ENCODE results near the gene ALOX12.
"Not testable (repeated sequence)": the region's sequence is repeated elsewhere in the genome, so short reads cannot be mapped to it uniquely, and the experiment has no call there.

ALOX12 gene, protein sequence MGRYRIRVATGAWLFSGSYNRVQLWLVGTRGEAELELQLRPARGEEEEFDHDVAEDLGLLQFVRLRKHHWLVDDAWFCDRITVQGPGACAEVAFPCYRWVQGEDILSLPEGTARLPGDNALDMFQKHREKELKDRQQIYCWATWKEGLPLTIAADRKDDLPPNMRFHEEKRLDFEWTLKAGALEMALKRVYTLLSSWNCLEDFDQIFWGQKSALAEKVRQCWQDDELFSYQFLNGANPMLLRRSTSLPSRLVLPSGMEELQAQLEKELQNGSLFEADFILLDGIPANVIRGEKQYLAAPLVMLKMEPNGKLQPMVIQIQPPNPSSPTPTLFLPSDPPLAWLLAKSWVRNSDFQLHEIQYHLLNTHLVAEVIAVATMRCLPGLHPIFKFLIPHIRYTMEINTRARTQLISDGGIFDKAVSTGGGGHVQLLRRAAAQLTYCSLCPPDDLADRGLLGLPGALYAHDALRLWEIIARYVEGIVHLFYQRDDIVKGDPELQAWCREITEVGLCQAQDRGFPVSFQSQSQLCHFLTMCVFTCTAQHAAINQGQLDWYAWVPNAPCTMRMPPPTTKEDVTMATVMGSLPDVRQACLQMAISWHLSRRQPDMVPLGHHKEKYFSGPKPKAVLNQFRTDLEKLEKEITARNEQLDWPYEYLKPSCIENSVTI

DNA sequence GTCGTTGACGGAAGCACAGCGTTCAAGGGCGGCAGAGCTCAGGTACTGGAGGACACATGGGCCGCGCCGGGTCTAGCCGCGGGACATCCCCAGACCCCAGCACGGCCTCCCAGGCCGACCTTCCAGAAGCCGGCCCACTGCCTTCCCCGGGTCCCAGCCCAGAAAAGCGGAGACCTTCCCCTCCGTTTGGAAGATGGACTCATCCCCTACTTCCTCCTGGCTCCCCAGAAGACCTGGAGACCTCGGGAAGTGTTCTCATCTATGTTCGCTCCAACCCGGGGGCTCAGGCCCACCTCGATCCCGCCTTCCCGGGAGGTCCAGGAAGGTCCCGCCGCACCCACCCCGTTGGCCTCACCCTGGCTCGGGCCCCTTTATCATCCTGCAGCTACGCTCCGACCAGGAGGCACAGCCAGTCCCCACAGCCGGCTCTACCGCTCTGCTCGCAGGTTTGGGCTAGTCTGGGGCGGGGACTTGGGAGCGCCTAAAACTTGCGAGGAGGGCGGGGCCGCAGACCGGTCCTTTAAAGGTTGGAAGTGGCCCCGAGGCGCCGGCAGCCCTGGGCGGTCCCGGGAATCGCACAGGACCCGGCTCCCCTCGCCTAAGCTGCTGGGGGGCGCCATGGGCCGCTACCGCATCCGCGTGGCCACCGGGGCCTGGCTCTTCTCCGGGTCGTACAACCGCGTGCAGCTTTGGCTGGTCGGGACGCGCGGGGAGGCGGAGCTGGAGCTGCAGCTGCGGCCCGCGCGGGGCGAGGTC, at the start of gene ALOX12:
TSS of gene ALOX12 (plus strand) at position 550 of the 756 bp plus-strand sequence. CDS start at position 619, 69 bp downstream.
- TF ChIP-seq, protein P1, sequence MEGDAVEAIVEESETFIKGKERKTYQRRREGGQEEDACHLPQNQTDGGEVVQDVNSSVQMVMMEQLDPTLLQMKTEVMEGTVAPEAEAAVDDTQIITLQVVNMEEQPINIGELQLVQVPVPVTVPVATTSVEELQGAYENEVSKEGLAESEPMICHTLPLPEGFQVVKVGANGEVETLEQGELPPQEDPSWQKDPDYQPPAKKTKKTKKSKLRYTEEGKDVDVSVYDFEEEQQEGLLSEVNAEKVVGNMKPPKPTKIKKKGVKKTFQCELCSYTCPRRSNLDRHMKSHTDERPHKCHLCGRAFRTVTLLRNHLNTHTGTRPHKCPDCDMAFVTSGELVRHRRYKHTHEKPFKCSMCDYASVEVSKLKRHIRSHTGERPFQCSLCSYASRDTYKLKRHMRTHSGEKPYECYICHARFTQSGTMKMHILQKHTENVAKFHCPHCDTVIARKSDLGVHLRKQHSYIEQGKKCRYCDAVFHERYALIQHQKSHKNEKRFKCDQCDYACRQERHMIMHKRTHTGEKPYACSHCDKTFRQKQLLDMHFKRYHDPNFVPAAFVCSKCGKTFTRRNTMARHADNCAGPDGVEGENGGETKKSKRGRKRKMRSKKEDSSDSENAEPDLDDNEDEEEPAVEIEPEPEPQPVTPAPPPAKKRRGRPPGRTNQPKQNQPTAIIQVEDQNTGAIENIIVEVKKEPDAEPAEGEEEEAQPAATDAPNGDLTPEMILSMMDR (IDR thresholded peaks at IDR 0.05; ENCODE audit: low read depth, low read length): no peak
- DNase-seq (ENCODE audit: low read depth in 2 of 2): peak in 1 of 2 donors; percentile 11
- peak within 1 kb of the TSS in 1 of 2 donors; percentile 4 for H3K4me3 ChIP-seq (replicated peaks in 1 of 2; ENCODE audit: low read depth in 2 of 2, low read length in 2 of 2)

DNA sequence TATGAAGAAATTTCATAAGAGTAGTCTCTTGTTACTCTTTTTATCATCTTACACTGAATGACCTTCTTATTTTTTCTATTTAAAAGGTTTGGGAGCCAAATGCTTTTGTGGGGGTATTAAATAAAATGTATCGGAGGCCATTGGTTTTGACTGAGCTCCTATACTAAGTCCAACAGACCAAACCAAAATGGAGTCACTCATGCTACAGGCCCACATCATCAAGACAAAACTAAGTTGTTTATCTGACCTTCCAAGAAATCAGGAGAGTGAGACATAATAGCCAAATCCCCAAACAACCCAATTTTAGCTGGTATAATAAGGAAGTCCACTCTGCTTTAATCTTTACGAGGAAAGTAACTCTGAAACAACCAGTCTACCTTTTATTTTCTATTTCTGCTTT, 48.1 kb upstream of the ALOX12 start:
- TF ChIP-seq, protein P1 (IDR thresholded peaks at IDR 0.05; ENCODE audit: low read depth, low read length): no peak
- no peak overlapping the region for H3K4me3 ChIP-seq (replicated peaks in 1 of 2; ENCODE audit: low read depth in 2 of 2, low read length in 2 of 2)
- no peak for DNase-seq (ENCODE audit: low read depth in 2 of 2)

DNA sequence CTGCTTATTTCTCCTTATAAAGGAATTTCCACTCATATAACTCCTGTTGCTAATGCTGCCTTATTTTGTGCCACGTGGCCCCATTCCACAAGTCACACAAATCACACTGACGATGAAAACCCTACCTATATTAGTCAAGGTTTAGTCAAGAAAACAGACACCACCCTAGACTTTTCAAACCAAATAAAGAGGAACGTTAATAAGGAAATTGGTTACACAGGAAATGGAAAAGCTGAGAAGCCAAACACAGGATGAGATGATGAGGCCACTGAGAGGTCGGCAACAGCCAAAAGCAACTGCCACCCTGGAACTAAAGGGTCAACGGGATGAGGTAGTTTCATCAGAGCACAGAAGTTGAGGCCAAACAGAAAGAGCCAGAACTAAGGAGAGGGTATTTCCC, 47.3 kb upstream of the ALOX12 start:
- TF ChIP-seq, protein P1 (IDR thresholded peaks at IDR 0.05; ENCODE audit: low read depth, low read length): no peak
- no peak overlapping the region for H3K4me3 ChIP-seq (replicated peaks in 1 of 2; ENCODE audit: low read depth in 2 of 2, low read length in 2 of 2)
- DNase-seq (ENCODE audit: low read depth in 2 of 2): no peak

DNA sequence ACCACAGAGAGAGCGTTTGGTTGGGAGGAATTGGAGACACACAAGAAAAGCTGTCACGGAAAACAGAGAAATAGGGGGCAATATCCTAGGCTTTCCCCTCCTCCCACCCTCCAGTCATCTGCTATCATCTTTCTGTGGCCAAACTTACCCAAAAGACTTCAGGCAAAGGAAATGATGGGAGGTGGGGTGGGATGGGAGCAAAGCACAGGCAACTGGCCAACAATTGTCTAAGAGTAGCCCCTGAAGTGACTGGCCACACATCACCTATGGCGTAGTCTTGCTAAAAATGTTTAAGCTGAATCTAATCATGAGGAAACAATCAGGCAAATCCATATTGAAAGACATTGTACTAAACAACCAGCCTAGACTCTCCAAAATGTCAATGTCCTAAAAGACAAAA, 46.9 kb upstream of the ALOX12 start:
- TF ChIP-seq, protein P1 (IDR thresholded peaks at IDR 0.05; ENCODE audit: low read depth, low read length): no peak
- DNase-seq (ENCODE audit: low read depth in 2 of 2): no peak
- no peak overlapping the region for H3K4me3 ChIP-seq (replicated peaks in 1 of 2; ENCODE audit: low read depth in 2 of 2, low read length in 2 of 2)

DNA sequence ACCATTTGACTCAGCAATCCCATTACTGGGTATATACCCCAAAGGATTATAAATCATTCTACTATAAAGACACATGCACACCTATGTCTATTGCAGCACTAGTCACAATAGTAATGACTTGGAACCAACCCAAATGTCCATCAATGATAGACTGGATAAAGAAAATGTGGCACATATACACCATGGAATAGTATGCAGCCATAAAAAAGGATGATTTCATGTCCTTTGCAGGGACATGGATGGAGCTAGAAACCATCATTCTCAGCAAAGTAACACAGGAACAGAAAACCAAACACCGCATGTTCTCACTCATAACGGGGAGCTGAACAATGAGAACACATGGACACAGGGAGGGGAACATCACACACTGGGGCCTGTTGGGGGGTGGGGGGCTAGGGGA, 44.9 kb upstream of the ALOX12 start:
- DNase-seq (ENCODE audit: low read depth in 2 of 2); H3K4me3 ChIP-seq (replicated peaks in 1 of 2; ENCODE audit: low read depth in 2 of 2, low read length in 2 of 2): not testable (repeated sequence)

DNA sequence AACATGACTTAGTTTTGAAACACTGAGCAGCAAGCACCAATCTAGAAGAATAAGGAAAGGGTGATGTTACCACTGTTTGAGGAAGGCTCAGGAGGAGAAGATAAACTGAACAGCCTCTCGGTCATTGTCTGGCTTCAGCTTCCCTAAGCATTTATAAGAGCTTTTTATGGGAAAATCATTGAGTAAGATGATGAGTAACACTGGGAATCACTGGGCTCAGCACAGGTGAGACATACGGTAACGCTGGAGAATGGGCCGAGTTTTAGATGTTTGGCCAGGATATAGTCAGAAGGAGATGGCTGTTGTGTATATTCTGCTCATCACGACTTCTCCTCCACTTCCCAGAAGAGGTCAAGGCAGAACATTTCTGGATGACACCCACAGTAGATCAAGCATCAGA, 42.2 kb upstream of the ALOX12 start:
- no peak overlapping the region for H3K4me3 ChIP-seq (replicated peaks in 1 of 2; ENCODE audit: low read depth in 2 of 2, low read length in 2 of 2)
- DNase-seq (ENCODE audit: low read depth in 2 of 2): no peak
- TF ChIP-seq, protein P1 (IDR thresholded peaks at IDR 0.05; ENCODE audit: low read depth, low read length): no peak

DNA sequence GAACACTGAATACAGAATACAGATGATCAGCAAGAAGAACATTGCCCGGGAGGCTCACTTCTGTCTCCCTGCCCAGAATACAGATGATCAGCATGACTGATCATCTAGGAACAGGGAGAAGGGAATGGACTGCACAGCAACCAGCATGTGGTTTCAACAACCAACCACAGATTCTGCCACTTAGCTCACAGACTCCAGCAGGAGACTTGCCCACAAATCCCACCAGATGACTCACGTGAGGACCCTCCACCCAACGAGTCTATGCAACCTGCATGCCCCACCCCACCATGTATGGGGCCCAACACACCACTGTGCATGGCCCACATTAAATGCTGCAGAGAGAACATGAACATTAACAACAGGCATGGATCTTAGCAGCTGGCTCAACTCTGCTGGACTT, 36.1 kb upstream of the ALOX12 start:
- no peak for DNase-seq (ENCODE audit: low read depth in 2 of 2)
- no peak overlapping the region for H3K4me3 ChIP-seq (replicated peaks in 1 of 2; ENCODE audit: low read depth in 2 of 2, low read length in 2 of 2)

More for the DNA sequence above, 36.1 kb upstream of the ALOX12 start:
- TF ChIP-seq, protein P1 (IDR thresholded peaks at IDR 0.05; ENCODE audit: low read depth, low read length): no peak
